ENCODE results near the gene IRS1. TPM values are rescaled to one million over a fixed set of nuclear protein-coding genes. Genes with fewer than 3 reads are reported as not detected.

The IRS1 gene
- total and polyA plus RNA-seq, 12 donors: 10.0 to 55.7 (median 25.0) TPM

DNA sequence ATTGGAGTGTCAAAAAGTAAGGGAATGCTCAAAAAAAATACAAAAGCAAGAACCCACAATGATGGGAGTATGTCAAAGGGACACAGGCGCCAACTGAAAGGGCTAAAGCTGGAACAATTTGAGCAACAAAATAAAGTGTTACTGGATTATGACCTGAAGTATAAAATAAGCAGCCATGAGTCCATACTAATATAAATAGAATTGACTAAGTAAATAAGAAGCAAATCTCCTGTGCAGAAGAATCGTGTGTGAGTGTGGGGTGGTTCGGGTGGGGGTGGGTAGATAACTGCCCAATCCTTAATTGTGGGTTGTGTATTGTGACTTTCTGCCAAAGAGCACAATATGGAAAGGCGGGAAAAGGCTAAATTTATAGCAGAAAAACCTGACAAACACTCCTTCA lies 23.5 kb downstream of the IRS1 start:
- WGBS, 4 donors: 93 to 94% (median 93%) methylated on average over 4 of the region's 4 CpGs
- intact Hi-C loops (cut with DNase I): no loop called here
- peaks cover 20 to 29% of the 10 kb centered on the region in 2 donors for H3K4me1 ChIP-seq (replicated peaks in 1 of 2)
- H3K27me3 ChIP-seq: no peaks in the 10 kb centered on the region
- peaks cover 0 to 8% (median 0%) of the 10 kb centered on the region in 3 donors for H3K9me3 ChIP-seq (replicated peaks in 1 of 3)
- no peak for DNase-seq
- H3K27ac ChIP-seq: no peak overlapping the region
- no peaks in the 10 kb centered on the region for H3K36me3 ChIP-seq (replicated peaks in 1 of 2)
- TF ChIP-seq, protein P1, sequence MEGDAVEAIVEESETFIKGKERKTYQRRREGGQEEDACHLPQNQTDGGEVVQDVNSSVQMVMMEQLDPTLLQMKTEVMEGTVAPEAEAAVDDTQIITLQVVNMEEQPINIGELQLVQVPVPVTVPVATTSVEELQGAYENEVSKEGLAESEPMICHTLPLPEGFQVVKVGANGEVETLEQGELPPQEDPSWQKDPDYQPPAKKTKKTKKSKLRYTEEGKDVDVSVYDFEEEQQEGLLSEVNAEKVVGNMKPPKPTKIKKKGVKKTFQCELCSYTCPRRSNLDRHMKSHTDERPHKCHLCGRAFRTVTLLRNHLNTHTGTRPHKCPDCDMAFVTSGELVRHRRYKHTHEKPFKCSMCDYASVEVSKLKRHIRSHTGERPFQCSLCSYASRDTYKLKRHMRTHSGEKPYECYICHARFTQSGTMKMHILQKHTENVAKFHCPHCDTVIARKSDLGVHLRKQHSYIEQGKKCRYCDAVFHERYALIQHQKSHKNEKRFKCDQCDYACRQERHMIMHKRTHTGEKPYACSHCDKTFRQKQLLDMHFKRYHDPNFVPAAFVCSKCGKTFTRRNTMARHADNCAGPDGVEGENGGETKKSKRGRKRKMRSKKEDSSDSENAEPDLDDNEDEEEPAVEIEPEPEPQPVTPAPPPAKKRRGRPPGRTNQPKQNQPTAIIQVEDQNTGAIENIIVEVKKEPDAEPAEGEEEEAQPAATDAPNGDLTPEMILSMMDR (IDR thresholded peaks at IDR 0.05): no peak
- no peak for TF ChIP-seq POLR2A (IDR thresholded peaks at IDR 0.05)
- no peak overlapping the region for H3K4me3 ChIP-seq

DNA sequence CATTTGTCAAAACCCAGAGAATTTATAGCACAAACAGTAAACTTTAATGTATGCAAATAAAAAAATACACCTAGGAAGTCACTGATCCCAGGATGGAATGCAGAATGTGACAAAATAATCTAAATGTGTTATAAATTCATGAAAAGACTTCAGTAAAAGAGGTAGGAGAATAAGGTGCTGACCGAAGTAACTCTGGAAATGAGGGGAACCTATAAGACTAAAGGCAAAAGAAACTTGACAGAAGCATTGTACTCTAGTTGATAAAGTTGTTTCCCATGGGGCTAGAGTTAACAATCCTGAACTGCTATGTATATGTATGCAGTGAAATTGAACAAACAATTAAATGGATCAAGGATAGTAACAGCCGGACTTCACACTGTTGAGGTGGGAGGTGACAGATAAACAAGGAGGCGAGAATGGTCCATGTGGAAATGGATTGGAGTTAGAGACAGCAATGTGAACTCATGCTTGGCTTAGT lies 24.5 kb downstream of the IRS1 start:
- Histone ChIP-seq H3K4me3 (no peak overlapping the region), H3K9me3 (replicated peaks in 1 of 3) (peaks cover 0 to 8% (median 0%) of the 10 kb centered on the region in 3 donors), H3K36me3 (replicated peaks in 1 of 2) (no peaks in the 10 kb centered on the region), H3K27me3 (no peaks in the 10 kb centered on the region), H3K4me1 (replicated peaks in 1 of 2) (peaks cover 20 to 37% of the 10 kb centered on the region in 2 donors), H3K27ac (no peak overlapping the region)
- WGBS, 4 donors: 93 to 98% (median 98%) methylated on average over 3 of the region's 3 CpGs
- DNase-seq: no peak
- TF ChIP-seq POLR2A (IDR thresholded peaks at IDR 0.05): no peak
- TF ChIP-seq, protein P1 (IDR thresholded peaks at IDR 0.05): no peak
- intact Hi-C loops (cut with DNase I): no loop called here

DNA sequence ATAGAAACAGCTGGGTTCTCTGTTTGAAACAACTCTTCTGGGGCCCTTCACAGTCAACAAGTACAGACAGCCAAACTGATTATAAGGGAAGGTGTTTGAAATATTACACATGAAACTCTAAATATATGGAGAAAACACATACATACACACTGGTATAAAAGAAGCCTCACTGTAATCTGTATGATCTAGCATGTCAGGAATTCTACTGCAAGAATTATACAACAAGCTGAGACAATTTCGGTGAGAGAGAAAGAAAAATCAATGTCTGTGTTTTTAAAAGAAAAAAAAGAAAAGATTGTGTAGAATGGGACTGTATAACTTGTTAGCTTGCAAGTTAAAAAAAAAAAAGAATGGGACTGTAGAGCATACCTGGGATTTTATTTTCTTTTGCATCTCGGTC lies 26.3 kb downstream of the IRS1 start:
- intact Hi-C loops (cut with DNase I): no loop called here
- no peak for DNase-seq
- Histone ChIP-seq H3K27me3 (no peaks in the 10 kb centered on the region), H3K4me1 (replicated peaks in 1 of 2) (peaks cover 20 to 37% of the 10 kb centered on the region in 2 donors), H3K27ac (peak overlapping the region in 4 of 5 donors; percentile 22 to 62 (median 54)), H3K36me3 (replicated peaks in 1 of 2) (no peaks in the 10 kb centered on the region), H3K4me3 (no peak overlapping the region), H3K9me3 (replicated peaks in 1 of 3) (peaks cover 0 to 8% (median 0%) of the 10 kb centered on the region in 3 donors)
- TF ChIP-seq, protein P1 (IDR thresholded peaks at IDR 0.05): no peak
- no peak for TF ChIP-seq POLR2A (IDR thresholded peaks at IDR 0.05)
- 56 to 73% (median 68%) methylated on average over 2 of the region's 2 CpGs for WGBS, 4 donors

DNA sequence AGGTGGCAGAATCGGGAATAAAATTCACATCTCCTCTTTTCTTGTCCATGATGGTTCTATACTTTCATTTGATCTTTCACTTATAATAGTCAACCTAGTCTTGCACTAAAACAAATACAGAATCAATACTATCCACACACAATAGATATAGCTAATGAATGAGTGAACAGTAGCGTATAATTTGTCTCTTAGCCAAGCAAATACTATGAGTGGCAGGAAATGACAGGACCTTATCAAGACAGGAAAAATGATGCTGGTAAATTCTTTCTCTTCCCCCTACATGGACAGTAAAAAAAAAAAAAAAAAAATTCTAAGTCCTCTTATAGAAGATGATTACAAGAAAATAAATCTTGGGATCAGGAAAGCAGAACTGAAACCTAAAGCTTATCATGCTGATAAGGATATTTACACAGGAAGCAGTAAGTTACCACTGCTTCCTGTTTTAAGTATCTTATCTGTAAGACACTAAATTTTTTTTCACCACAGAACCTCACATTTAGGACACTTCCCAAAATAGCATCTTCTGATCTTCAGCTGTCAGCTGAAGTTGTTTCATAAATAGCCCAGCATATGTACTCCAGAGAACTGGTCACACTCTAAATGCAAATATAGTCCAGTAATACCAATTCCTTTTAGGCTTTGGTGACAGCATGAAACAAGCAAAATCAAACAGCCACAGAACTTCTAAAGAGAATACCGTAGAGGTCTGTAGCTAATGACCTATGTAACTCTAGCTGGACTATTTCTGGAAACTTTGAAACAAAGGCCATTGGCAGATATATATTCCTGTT lies 27.0 kb downstream of the IRS1 start:
- intact Hi-C loops (cut with DNase I): no loop called here

More for the DNA sequence above, 27.0 kb downstream of the IRS1 start:
- Histone ChIP-seq H3K9me3 (replicated peaks in 1 of 3) (peaks cover 0 to 8% (median 0%) of the 10 kb centered on the region in 3 donors), H3K27ac (peak overlapping the region in 4 of 5 donors; percentile 22 to 62 (median 54)), H3K4me3 (peak overlapping the region in 1 of 4 donors; percentile 14), H3K4me1 (replicated peaks in 1 of 2) (peaks cover 23 to 41% of the 10 kb centered on the region in 2 donors), H3K36me3 (replicated peaks in 1 of 2) (no peaks in the 10 kb centered on the region), H3K27me3 (no peaks in the 10 kb centered on the region)
- DNase-seq: no peak
- no peak for TF ChIP-seq POLR2A (IDR thresholded peaks at IDR 0.05)
- TF ChIP-seq, protein P1 (IDR thresholded peaks at IDR 0.05): no peak
- 7 to 12% (median 9%) methylated on average over 3 of the region's 3 CpGs for WGBS, 4 donors
